ENCODE results near the gene FMOD. TPM values are rescaled to one million over a fixed set of nuclear protein-coding genes. Genes with fewer than 3 reads are reported as not detected.

The FMOD gene
- total and polyA plus RNA-seq, 2 donors (not counting 3 experiments of a cell fraction or from before 2014, with no cell fraction given) = 0.11 to 0.12 TPM

- Histone ChIP-seq H3K36me3 (ENCODE audit: control insufficient read depth in 2 of 2, extremely low read depth in 1 of 2, insufficient read depth in 2 of 2, low read length in 2 of 2) (no peaks in the 10 kb centered on the region), H3K9ac (replicated peaks; ENCODE audit: extremely low read depth, insufficient read depth, low read length) (no peak overlapping the region), H3K27me3 (ENCODE audit: control insufficient read depth in 2 of 2, insufficient read depth in 2 of 2, low read length in 2 of 2) (peaks cover 31 to 39% of the 10 kb centered on the region in 2 experiments), H3K4me3 (replicated peaks in 1 of 3; ENCODE audit: insufficient read depth in 1 of 3, low read depth in 1 of 3, low read length in 3 of 3) (no peak overlapping the region), H3K79me2 (ENCODE audit: control insufficient read depth, insufficient read depth, low read length) (no peaks in the 10 kb centered on the region), H3K4me2 (ENCODE audit: insufficient read depth, low read length) (no peak overlapping the region), H4K20me1 (replicated peaks; ENCODE audit: control insufficient read depth, extremely low read depth, insufficient read depth, low read length) (no peaks in the 10 kb centered on the region), H3K9me1 (replicated peaks; ENCODE audit: control insufficient read depth, extremely low read depth, insufficient read depth, low read length) (no peaks in the 10 kb centered on the region), H2AFZ (ENCODE audit: low read depth, low read length) (no peak overlapping the region), H3K27ac (ENCODE audit: insufficient read depth, low read depth, low read length) (no peak overlapping the region), H3K9me3 (replicated peaks; ENCODE audit: control insufficient read depth, insufficient read depth, low read length) (no peaks in the 10 kb centered on the region), H3K4me1 (ENCODE audit: control insufficient read depth, extremely low read depth, insufficient read depth, low read length) (no peaks in the 10 kb centered on the region)
- intact Hi-C loops (cut with micrococcal nuclease) = no loop called here
- BruUV-seq (replicated peaks) = no TSS peak
- TF ChIP-seq POLR2AphosphoS5 (IDR thresholded peaks at IDR 0.05; ENCODE audit: insufficient read depth, low read depth, low read length) = no peak
- TF ChIP-seq MAX (IDR thresholded peaks at IDR 0.05; ENCODE audit: insufficient read depth, insufficient read length) = no peak
- no peak for TF ChIP-seq POLR2A (IDR thresholded peaks at IDR 0.05; ENCODE audit: low read depth, low read length)
- no peak for TF ChIP-seq GATA2 (IDR thresholded peaks at IDR 0.05; ENCODE audit: insufficient read depth, insufficient read length, low read depth, low read length)
- TF ChIP-seq EZH2 (IDR thresholded peaks at IDR 0.05; ENCODE audit: borderline replicate concordance, low read depth, low read length, severe bottlenecking) = no peak
- TF ChIP-seq CTCF (IDR thresholded peaks at IDR 0.05; ENCODE audit: extremely low read depth in 1 of 2, insufficient read depth in 1 of 2, low read depth in 1 of 2, low read length in 2 of 2) = no peak
- TF ChIP-seq FOS (IDR thresholded peaks at IDR 0.05; ENCODE audit: borderline replicate concordance, insufficient read depth, low read length) = no peak
- TF ChIP-seq MYC (IDR thresholded peaks at IDR 0.05; ENCODE audit: low read depth, low read length) = no peak
- TF ChIP-seq JUN (IDR thresholded peaks at IDR 0.05; ENCODE audit: borderline replicate concordance, insufficient read depth, insufficient read length, low read depth) = no peak
- POLR2A ChIA-PET = no interaction called here
- dilution Hi-C loops (cut with MboI; ENCODE audit: extremely low pct_ligation_motif_present, low sequenced_read_pairs) = no loop called here
- no peak for FAIRE-seq
- DNase-seq (ENCODE audit: low read depth, low spot score) = no peak
- CTCF ChIA-PET = interaction anchor here (1.2 to 2.1 kb wide), 5 partner anchors 12 to 113 kb away, joined by 3 to 6 read pairs (median 5); no protein-coding TSS in a partner anchor
Observed at GRCh38 chr1:203380420-203381150, 29.7 kb upstream of the FMOD start.
